Ramos (cell line): ENCODE results near the gene GORASP2.
"Not testable (repeated sequence)": the region's sequence is repeated elsewhere in the genome, so short reads cannot be mapped to it uniquely, and the experiment has no call there.

Experiments
- in situ Hi-C: fragments of 300-500 bp; cut with MboI; formaldehyde crosslinking; loops from one replicate; pipeline ENCODE4 v1.14.3; 2022; ENCODE audit warnings: low sequenced_read_pairs; ENCODE audit not compliant: unreplicated experiment

GORASP2 gene

DNA sequence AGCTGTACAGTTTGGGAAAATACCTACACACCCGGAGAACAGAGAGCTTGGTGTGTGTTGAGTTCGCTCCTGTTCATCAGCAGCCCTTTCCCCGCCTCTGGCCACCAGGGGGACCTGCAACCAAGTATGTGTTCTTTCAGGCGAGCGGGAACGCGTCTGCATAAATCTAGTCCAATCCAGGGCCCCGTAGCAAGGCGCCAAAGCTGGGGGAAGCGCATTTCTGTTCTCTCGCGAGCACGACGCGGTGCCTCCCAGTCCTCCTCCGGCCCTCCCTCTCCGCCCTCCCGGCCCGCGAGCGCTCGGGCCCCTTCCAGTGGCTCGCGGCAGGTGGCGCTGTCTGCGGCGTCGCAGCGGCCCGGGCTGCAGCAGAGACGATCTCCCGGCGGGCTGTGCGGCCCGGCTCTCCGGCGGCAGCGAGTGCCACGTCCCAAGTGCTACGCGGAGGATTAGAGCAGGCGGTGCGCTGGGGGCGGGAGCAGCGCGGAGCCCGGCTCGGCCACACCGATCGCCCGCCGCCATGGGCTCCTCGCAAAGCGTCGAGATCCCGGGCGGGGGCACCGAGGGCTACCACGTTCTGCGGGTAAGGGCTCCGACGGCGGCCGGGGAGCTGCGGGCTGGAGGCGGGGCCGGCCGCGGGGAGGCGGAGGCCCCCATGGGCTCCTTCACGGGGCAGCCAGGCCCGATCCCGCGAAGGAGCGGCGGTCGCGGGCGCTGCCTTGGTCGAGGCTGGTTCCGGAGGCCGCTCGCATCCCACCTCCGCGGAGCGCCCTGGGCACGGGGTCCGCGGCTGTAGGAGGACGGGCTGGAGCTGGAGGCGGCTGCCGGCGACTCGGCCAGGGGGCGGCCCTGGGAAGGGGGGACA lies at the start of gene GORASP2:
TSS of gene GORASP2 (plus strand) at position 430 of the 862 bp plus-strand sequence. CDS start at position 518, 88 bp downstream.
- in situ Hi-C loops, result no loop called here

DNA sequence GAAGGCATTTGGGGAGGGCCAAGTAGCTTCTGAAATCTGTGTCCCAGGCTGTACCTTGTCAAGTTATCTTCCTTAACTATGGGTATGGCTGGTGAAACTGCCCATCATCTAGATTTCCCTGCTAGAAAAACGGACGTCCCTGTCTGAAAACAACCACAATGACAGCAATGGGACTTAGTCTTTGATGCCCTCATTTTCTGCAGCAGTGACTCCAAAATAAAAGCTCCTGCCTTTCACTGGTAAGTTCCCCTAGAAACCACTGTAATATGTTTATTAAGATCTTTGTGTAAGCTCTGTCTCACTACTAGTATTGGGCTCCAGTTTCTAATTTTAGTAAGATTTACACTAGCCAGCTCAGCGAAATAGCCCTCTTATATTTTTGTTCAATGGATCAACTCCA lies 47.2 kb upstream of the GORASP2 start:
- in situ Hi-C loops, result no loop called here

DNA sequence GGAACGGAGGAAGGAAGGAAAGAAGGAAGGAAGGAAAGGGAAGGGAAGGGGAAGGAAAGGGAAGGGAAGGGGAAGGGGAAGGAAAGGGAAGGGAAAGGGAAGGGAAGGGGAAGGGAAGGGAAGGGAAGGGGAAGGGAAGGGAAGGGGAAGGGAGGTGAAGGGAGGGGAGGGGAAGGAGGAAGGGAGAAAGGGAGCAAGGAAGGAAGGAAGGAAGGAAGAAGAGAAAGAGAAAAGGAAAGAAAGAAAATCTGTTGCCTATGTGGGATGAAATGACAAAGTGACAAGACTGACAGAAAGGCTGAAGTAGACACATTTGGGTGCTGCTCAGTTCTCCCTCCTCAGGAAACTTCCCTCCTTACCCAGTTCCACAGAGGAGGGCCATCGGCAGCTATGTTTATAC lies 46.3 kb upstream of the GORASP2 start:
- in situ Hi-C loops, result no loop called here

DNA sequence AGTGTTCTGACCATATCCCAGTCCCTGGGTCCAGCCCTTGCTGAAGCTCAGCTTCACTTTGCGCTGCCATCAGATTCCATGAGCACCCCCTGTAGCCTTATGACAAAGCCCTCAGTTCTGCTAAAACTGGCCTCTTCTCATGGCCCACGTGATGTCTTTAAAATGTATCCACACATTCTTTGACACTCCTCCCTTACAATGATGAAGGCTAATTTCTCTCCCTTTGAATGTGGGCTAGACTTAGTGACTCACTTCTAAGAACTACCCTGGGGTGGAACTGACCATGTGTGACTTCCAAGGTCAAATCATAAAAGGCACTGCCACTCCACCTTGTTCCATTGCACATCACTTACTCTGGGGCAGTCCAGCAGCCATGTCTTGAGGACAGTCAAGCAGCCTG lies 45.4 kb upstream of the GORASP2 start:
- in situ Hi-C loops, result no loop called here

DNA sequence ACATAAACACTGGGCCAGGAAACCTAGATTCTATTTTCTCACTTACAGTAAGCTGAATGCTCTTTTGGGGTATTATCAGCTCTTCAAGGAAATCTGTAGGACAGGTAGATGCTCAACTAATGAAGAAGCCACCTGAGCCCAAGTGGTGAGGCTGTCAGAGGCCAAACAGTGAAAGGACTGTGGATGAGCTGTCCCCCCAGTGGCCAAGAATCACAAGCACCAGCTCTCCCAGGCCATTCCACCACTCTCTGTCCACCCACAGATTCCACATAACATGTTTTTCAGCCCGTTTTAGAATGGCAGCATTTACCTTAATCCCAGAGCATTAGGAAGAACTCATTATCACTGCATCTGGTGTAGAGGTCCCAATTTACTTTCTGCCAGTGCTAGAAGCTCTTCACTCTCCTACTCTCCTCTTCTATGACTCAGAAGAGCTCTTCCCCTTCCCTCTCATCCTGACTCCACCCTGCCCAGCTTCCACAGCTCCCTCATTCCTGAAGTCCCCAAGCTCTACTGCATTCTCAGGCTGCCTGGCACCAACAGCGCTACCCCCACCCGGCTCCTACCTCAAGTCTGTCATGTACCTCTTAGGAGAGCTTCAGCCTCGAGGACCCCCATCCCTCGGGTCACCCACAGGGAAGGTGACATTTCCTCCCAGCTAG lies 43.8 kb upstream of the GORASP2 start:
- in situ Hi-C loops, result no loop called here

DNA sequence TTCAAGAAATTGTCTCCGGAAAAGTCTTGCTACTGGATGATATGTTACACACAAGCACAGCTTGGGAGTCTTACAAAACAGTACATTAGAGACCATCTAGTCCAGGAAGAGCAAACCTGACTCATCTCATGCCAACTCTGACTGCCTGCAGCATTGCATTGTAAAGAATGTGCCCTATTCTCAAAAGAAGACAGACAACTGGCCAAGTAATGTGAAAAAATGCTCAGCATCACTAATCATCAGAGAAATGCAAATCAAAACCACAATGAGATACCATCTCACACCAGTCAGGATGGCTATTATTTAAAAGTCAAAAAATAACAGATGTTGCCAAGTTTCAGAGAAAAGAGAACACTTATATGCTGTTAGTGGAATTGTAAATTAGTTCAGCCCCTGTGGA lies 42.7 kb upstream of the GORASP2 start:
- in situ Hi-C loops, result no loop called here

DNA sequence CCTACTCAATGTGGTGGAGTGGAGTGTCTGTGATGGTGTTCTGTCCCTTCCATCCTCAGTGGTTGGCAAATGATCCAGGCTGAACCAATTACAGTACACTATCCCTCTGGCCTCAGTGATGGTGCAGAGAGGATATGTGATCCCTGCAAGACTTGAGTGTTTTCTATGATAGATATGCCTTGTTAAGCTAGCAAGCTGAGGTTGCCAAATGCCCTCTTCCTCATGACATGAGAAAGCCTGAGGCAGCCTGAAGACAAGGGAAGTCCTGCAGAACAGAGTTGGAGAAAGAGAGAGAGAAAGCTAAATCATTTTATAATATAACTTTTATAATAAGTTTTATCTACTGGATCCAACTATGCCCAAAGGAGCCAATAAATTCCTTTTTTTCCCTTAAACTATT lies 41.6 kb upstream of the GORASP2 start:
- in situ Hi-C loops, result no loop called here

DNA sequence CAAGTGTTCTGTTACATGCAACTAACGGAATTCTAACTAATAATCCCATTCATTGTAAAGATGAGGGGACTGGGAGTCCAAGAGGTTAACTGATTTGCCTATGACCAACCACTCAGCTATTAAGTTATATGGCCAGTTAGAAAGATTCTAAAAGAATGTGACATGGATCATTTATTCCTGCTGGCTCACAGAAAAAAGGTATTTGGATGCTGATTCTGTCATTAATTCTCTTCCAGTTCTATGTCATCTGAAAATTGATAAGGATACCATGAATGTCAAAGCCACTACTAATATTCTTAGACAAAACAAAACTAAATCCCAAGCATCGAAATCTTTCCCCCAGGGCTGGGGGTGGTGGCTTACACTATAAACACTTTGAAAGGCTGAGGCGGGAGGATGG lies 41.2 kb upstream of the GORASP2 start:
- in situ Hi-C loops, result no loop called here

DNA sequence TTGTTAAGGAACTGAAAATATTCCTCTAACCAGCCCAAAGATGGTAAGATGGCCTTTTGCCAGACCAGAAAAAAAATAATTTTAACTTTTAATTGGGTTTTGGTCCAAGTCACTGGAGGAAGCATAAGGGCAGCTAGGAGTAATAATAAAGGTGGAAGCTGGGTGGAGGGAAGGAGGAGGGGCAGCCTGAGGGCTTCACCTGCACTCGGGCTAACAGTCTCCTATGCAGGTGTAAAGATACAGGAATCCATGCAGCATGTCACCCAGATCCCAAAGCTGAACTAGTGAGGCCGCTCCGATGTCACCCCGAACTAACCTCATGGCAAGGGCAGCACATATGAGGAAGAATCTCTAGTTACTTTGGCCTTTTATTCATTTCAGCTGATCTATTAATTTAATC lies 37.2 kb upstream of the GORASP2 start:
- in situ Hi-C loops, result no loop called here

DNA sequence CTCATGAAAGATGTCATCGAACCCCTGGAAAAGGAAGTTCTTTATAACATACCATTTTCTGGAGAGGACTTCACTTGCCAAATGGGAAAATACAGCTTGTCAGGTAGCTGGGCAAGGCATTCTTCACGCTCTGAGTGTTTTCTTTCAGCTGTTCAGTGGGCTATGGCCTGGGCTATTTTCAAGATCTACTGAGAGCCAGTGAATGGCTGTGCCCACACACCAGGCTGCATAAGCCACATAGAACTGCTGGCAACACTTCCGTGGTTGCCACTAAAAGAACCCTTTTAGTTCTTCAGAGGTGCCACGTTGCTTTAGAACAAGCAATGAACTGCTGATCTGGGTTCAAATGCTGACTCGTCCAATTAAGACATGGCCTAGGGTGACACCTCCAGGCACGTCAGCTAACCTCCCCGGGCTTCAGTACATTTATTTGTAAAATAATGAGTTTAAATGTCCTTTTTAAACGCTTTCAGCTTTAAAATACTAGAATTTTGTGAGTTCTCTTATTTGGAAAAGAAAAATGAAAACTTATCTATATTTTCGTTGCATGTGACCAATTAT lies 36.6 kb upstream of the GORASP2 start:
- in situ Hi-C loops, result no loop called here

DNA sequence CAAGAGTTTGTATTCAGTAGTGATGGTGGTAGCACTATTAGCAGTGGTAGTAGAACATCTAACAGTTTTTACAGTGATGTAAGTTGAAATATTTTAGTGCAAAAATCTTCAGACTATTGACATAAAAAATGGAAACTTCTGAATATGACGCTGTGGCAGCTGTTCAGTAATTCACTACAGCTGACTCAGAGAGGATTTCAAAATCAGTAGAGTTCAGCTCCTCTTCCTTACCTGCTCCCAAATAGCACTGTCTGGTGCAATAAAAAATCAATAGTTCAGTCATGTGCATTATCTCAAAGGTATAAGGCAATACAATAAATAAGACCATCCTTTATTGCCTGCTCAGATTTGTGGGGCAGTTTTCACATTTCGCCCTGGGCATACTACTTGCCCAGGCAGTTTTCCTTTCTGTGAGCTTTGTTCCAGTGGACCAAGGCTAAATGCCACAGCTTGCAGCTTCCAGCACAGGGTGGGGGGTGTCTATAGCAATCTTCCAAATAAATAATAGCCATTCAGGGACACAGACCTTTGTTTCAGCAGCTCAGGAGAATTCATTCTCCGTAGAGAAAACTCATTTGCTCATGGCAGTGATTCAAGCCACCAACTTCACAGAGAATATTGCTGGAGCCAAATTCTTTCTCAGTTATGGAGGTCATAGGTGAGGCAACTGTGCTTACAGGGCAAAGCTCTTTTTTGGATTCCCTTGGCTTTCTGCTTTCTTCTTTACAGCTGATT lies 33.9 kb upstream of the GORASP2 start:
- in situ Hi-C loops, result no loop called here

DNA sequence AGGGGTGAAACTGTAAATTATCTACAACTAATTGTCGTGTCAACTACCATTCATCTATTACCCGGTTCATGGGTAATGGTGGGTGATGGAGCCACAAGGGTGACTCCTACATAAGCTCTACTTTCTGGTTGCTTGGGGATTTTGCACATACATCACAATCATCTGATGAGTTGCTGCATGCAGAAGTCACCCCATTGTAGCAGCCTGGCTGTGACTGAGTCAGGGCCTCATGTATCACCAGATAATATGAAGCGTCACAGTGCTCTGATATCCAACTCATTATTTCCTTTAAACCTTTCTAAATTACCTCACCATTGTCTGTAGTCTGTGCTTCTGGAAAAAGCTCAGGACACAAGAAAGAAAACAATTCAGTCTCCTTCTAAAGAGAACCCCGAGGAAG lies 32.4 kb upstream of the GORASP2 start:
- in situ Hi-C loops, result no loop called here

DNA sequence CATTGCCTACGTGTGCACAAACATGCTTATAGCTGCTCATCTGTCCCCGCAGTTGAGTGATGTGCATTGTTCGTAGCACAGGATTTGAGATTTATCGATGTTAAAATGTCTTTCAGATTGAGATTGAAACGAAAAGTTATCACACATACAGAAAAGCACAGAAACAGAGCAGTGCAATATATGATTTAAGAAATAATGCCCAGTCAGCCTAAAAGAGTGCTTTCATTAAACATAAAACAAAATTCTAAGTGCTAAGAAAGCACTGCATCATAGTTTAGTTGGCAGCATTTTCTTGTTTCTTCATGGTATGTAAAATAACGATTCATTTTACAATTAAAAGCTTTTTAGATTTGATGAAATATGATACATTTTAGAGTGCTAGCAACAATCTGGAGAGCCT lies 31.9 kb upstream of the GORASP2 start:
- in situ Hi-C loops, result no loop called here

DNA sequence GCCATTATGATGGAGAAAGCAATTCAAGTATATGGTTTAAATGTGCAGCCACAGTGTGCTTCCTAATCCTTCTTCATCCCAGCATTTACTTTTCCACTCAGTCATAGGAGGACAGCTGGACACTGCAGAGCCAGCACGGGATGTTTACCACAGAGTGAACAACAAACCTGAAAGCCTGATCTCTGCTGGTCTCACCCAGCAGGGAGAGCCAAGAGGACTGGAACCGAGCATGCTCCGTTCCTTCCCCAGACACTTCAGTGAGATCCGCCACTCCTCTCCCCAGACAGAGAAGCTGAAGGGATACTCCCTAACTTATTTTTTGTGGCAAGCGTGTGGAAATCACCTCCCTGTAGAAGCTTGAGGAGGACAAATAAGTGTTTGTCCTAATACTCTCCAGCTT lies 23.2 kb upstream of the GORASP2 start:
- in situ Hi-C loops, result no loop called here

DNA sequence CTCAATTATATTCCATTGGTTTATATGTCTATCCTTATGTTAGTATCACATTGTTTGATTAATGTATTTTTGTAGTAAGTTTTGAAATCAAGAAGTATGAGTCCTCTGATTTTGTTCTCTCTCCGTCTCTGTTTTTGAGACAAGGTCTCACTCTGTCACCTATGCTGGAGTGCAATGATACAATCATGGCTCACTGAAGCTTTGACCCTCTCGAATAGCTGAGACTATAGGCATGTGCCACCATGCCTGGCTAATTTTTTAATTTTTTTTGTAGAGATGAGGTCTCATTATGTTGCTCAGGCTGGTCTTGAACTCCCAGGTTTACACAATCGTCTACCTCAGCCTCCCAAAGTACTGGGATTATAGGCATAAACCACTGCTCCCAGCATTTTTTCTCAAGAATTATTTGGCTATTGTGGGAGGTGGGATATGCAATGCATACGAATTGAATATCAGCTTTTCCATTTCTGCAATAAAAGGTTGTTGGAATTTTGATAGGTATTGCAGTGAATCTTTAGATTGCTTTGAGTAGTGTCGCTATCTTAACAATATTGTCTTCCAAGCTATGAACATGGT lies 17.7 kb upstream of the GORASP2 start:
- in situ Hi-C loops, result no loop called here

DNA sequence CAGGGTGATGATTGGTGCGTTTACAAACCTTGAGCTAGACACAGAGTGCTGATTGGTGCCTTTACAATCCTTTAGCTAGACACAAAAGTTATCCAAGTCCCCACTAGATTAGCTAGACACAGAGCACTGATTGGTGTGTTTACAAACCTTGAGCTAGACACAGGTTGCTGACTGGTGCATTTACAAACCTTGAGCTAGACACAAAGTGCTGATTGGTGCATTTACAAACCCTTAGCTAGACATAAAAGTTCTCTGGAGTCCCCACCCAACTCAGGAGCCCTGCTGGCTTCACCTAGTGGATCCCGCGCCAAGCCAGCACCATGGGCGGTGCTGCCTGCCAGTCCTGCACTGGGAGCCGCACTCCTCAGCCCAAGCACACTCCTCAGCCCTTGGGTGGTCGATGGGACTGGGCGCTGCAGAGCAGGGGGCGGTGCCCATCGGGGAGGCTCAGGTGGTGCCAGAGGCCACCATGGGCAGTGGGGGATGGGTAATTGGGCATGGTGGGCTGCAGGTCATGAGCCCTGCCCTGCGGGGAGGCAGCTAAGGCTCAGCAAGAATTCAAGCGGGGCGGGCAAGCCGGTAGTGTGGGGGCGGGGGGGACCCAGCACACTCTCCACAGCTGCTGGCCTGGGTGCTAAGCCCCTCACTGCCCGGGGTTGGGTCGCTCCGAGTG lies 13.9 kb upstream of the GORASP2 start:
- in situ Hi-C loops, result not testable (repeated sequence)

DNA sequence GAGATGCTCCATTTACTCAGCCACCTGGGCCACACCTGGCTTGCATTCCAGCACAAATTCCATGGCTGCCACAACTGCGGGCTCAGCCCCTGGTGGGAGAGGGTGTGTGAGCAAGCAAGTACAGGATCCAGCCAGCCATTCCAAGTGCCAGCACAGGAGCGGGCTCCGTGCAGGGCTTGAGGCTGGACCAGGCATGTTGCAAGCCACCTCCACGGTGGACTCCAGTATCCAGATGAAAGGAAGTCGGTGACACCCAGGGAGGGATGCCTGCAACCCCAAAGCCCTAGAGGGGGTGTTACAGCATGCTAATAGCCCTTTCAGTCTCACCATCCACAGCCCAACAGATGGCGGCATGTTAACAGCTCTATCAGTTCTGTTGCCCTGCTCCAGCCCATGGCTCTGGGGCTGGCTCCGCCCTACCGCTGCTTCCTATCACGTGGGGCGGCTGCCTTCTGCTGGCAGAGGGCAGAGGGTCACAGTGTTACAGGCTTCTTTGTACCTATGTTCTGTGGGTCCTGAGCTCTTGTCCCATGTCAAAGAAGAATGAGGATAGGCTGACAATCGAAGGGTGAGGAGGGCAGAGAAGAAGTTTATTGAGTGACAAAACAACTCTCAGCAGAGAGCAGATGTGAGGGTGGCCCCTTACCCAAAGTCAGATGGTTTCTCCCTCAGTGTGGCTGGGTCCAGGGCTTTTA lies 11.7 kb upstream of the GORASP2 start:
- in situ Hi-C loops, result no loop called here

DNA sequence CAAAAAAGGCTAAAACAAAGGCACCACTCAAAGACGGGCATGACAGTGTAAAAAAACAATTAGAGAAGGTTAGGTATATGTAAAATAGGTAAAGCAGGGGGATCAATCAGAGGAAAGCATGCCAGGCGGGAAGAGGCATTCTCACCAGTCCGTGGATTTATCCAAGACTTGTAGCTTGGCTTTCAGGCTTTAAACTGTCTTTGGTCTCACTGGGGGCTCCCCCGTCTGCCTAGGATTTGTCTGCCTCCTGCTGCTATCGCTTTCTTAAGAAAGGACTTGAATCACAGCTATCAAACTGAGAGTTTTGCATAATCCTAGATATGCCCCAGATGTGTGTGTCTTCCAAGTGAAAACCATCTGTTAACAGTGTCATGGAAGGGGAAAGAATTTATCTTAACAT lies 11.1 kb upstream of the GORASP2 start:
- in situ Hi-C loops, result no loop called here

DNA sequence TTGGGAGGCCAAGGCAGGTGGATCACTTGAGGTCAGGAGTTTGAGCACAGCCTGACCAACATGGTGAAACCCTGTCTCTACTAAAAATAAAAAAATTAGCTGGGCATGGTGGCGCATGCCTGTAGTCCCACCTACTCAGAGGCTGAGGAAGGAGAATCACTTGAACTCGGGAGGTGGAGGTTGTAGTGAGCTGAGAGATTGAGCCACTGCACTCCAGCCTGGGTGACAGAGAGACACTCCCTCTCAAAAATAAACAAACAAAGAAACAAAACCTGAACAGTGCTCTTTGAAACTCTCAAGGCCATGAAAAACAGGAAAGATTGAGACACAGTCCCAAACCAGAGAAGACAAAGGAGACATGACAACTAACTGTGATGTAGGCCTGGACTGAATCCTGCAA lies 7.2 kb upstream of the GORASP2 start:
- in situ Hi-C loops, result not testable (repeated sequence)
